Spleen (tissue), 7 donors: Measurements from ENCODE around the gene PLEKHA4.

ENCODE experiments used
- CTCF ChIP-seq, 11 experiments: fragments of 200-600 bp in 7 of 11; fragments of 450-650 bp in 4 of 11; sonication (generic) in 4 of 11; IDR thresholded peaks in 8 of 11; conservative IDR thresholded peaks in 3 of 11; 1 replicate in 7 of 11; 2 replicates in 4 of 11; pipeline versions ENCODE4 v1.4.0 to v1.8.0; 2016 to 2021; ENCODE audit warnings: antibody characterized with exemption in 11 of 11, inconsistent platforms in 4 of 11, mild to moderate bottlenecking in 1 of 11
- POLR2A ChIP-seq, 3 donors: fragments of 450-650 bp; IDR thresholded peaks; one replicate each; pipeline ENCODE4 v1.5.1; 2017; ENCODE audit warnings: antibody characterized with exemption in 3 of 3, mild to moderate bottlenecking in 1 of 3
- POLR2AphosphoS5 ChIP-seq, 3 donors: sonication (generic); formaldehyde crosslinking; IDR thresholded peaks; one replicate each; pipeline ENCODE4 v1.5.1; 2017; ENCODE audit warnings: antibody characterized with exemption in 3 of 3
- donor health status: DM: no; HTN: no; CAD: no; lungs with moderate emphysema.
- donor health status: DM: no; HTN: no; CAD: no.
- donor health status: DM: no; HTN: no; CAD: no.

DNA sequence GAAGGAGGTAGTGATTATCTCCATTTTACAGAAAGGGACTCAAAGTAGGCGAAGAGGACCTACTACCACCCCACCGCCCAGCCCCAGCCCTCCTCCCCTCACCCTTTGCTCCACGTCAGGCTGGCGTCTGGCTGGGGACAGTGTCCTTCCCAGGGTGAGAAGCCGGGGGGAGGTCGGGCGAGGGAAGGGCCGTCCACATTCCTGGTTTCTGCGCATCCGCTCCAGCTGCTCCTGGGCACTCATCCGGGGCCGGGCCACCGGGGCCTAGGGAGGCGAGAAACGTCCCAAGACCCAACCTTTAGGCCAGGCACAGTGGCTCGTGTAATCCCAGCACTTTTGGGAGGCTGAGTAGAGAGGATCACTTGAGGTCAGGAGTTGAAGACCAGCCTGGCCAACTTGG is 27.4 kb downstream of the PLEKHA4 start:
- no peak for TF ChIP-seq CTCF (IDR thresholded peaks at IDR 0.05 in 8 of 11, conservative IDR thresholded peaks at IDR 0.05 in 3 of 11)
- no peak for TF ChIP-seq POLR2AphosphoS5 (IDR thresholded peaks at IDR 0.05)
- TF ChIP-seq POLR2A (IDR thresholded peaks at IDR 0.05), result no peak
